Stimulated activated CD8-positive, alpha-beta memory T cell treated with anti-CD3 and anti-CD28 coated beads, Interleukin-4, amount 100 ng/mL, for 24 hours (primary cell): ENCODE measurements around the gene MAGEA9.
"Not testable (repeated sequence)": the region's sequence is repeated elsewhere in the genome, so short reads cannot be mapped to it uniquely, and the experiment has no call there.

Experiments
- DNase-seq: peaks from one replicate; pipeline ENCODE4 v3.0.0-alpha.2; 2020; ENCODE audit warnings: low read depth

Gene MAGEA9

DNA sequence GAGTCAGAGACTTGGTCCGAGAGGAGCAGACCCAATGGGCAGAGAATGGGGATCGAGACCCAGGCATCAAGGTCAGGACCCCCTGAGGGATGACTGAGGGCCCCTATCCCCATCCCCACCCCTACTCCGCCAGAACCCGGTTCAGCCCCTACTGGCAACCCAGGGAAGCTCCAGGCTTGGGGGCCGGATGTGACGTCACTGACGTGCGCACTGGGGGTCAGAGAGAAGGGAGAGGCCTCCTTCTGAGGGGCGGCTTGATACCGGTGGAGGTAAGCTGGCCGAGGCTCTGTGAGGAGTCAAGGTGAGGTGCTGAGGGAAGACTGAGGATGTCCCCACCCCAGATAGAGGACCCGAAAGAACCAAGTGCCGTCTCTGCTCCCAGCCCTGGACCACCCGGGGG is at the start of gene MAGEA9:
Gene MAGEA9 (plus strand): TSS at position 204 of the 400 bp plus-strand sequence. CDS start 4,281 bp downstream, outside the sequence.
- not testable (repeated sequence) for DNase-seq

DNA sequence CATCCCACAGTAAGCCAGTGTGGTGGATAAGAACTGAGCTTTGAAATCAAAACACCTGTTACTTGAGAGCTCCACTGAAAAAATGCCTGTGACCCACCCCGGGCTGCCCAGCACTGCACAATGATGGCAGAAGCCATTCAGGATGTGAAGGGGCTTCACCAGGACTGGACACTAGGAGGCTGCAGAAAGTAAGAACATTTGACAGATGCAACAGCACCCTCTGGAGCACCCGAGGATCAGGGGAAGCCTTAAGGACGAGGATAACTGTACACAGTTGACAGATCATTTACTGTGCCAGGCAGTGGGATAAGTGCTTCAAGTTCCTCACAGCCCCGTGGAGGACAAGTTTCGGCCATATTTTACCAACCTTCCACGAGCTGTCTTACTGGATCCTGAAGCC is 39.5 kb upstream of the MAGEA9 start:
- DNase-seq, result not testable (repeated sequence)

DNA sequence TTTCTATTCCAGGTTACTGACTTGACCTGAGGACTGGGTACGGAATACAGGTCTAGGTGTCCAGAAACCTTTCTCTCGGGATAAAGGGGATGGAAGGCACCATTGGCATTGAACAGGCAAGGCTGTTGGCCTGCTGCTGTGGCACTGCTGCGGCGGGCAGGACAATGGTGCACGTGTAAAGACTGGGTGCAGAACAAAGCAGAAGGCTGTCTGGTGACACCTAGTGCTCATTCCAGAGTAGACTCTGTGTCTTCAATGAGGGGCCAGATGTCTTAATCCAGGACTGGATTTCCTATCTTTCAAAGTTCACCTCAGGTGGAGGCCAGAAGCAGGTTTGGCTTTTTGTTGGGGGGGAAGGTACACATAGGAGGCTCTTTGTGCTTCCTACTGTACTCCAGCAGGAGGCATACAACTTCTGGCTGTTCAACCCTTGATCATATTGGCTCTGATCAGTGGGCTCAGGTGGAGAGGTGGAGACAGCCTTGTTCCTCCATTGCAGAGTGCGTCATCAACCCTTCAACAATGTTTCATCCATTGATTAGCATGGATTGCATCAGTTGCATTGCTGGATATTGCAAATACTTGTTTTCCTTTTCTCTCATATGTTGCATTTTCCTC is 35.2 kb upstream of the MAGEA9 start:
- DNase-seq, result not testable (repeated sequence)

DNA sequence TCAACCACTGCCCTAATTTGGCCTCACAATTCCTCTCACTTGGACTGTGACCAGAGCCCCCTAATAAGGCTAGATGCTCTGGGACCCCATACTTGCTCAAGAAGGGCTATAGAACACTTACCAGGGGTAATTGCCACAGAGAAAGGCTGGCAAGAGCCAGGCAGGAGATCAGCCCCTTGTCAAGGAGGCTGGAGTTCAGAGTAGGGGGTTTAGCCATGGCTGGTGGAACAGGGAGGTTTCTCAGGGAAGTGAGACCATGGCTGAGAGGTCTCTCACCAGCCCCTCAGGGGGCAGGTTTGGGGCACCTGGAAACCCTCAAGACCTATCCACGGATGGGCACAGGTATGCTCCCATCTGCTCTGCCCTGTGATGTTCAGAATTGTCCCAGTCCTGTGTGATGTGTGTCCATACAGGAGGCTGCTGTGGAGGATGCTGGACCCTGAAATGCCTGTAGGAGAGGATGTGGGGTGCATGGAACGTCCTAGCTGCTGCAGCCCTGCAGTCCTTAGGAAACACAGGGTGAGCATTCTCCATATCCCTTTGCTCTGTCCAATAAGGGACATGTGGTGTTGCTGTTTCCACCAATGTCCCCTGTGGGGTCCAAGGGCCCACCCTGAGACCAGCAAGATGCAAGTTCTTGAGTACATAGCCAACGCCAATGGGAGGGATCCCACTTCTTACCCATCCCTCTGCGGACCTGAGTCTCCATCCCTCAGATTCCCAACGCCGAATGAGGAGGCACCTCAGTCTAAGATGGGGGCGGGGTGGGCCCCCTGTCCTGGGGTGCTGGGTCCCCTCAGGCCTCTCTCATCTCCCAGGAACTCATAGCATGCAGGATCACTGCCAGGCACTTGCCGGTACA is 24.3 kb upstream of the MAGEA9 start:
- DNase-seq, result no peak

GRCh38 chrX:149758068-149758714 is 23.5 kb upstream of the MAGEA9 start:
- DNase-seq, result no peak

- DNase-seq, result not testable (repeated sequence)
These were observed 23.0 kb upstream of the MAGEA9 start for GRCh38 chrX:149758715-149759078.

GRCh38 chrX:149759824-149760223 is 21.9 kb upstream of the MAGEA9 start:
- no peak for DNase-seq

GRCh38 chrX:149760965-149761364 is 20.8 kb upstream of the MAGEA9 start:
- no peak for DNase-seq

DNA sequence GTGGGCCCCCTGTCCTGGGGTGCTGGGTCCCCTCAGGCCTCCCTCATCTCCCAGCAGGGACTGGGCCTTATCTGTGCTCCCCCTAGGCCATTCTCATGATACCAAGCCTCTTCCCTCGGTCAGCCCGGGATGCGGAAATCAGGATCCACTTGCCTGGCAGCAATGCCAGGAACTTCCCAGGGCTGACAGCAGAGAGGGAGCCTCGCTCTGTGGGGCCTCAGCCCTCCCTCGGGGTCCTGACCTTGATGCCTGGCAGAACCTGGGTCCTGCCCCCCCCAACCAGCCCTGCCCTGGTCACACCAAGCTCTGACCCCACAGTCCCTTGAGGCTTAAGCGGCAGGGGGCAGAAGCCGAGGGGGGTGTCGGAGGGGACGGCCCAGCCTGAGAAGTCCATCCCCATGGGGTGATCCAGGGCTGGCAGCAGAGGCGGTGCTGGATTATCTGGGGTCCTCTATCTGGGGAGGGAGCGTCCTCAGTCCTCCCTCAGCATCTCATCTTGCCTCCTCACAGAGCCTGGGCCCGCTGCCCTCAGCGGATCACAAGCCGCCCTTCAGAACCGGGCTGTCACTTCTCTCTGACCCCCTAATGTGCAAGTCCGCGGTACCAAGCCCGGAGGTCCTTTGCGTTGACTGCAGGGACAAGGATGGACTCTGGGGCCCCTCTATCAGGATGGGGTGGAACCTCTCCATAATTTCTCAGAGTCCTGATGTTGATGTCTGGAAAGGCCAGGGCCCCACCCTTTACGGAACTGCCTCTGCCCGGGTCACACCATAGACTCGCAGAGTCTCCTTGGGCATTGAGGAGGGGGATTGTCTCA is 19.7 kb upstream of the MAGEA9 start:
- not testable (repeated sequence) for DNase-seq

DNA sequence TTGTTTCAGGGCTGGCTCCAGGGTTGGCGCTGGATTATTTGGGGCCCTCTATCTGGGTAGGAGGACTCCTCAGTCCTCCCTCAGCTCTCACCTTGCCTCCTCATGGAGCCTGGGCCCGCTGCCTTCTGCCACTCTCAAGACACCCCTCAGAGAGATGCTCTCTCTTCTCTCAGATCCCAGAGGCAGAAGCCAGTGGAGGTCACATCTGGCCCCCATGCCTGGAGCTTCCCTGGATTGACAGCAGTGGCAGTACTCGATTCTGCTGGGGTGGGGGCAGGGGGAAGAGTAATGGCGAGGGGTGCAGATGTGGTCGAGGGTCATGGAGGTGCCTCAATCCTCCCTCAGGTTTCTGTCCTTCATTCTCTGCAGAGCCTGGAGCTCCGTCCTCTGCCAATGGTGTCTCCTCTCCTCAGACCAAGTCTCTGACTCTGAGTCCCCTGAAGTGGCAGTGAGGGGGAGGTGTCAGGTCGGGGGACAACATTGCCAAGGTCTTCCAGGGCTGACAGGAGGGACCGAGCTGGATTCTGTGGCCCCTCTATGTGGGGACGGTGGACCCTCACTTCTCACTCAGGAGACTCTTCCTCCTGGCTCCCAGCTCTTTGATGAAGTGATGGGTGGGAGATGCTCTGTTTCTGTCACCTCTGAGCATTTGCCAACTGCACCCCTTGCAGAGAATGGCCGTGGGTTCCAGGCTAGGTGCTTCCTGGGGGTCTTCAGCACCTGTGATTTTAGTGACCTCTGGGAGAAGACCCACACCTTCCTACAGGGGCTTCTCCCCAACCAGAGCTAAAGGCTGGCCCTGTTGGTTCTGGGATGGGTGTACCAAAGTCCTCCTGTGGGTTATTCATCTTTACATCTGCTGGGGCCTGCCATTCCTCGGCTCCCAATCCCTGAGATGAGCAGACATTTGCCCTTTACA is 18.8 kb upstream of the MAGEA9 start:
- no peak for DNase-seq

GRCh38 chrX:149770344-149770743 is 11.4 kb upstream of the MAGEA9 start:
- DNase-seq, result not testable (repeated sequence)

DNA sequence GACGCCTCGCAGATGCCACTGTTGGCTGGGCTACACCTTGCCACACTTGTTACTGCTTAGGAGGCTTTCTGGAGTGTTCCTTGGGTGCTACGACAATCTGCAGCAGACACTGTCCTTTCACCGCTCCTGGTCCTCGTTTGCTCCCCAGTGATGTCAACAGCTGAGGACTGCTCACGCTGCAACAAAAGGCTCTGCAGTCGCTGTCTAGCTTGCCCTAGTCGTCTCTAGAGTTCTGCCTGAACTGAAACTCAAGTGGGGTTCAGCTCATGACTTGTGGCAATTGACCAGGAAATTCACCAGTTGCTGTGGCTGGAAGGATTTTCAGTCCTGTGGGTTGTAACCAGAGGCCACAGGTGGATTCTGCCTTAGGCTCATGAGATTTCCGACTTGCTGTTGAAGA is 8.7 kb upstream of the MAGEA9 start:
- not testable (repeated sequence) for DNase-seq

DNA sequence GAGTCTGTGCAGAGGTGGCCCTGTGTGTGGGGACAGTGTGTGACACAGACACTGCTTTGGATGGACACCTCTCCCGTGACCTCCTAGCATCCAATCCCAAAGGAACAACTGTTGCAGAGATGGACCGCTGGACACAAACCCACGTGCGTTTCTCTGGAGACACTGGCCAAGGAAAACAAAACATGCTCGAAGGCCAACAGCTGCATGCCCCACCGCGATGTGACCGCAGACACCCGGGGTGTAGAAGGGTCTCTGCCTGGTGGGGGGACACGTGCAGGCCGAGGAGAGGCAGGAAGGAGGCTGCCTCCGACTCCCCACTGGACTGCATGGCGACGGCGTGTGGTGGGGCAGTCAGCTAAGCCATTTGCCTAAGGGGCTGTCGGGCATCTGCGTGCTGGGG is 8.0 kb upstream of the MAGEA9 start, which contains the start of gene HSFX1:
Gene HSFX1 (plus strand): TSS at position 301 of the 400 bp plus-strand sequence. CDS start 614 bp downstream, outside the sequence.
- DNase-seq, result not testable (repeated sequence)

DNA sequence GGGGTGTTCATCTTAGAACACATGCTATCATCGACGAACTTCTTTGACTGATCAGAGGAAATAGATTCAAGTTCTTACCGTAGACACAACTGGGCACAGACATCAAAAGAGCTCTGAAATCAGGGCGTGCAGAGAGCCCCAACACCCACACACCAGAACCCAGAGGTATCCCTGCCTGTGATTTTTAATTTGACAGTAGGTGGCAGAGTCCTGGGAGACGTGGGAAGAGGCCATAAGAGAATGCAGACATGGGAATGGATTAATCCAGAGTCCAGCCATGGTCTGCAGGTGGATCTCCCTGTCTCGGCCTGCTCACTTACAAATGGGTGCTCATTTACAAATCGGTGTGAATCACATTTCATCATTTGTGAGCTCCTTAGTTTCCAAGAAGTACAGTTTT is 3.7 kb upstream of the MAGEA9 start:
- DNase-seq, result not testable (repeated sequence)

- DNase-seq, result not testable (repeated sequence)
These were observed 13.8 kb downstream of the MAGEA9 start for GRCh38 chrX:149795531-149795930.

DNA sequence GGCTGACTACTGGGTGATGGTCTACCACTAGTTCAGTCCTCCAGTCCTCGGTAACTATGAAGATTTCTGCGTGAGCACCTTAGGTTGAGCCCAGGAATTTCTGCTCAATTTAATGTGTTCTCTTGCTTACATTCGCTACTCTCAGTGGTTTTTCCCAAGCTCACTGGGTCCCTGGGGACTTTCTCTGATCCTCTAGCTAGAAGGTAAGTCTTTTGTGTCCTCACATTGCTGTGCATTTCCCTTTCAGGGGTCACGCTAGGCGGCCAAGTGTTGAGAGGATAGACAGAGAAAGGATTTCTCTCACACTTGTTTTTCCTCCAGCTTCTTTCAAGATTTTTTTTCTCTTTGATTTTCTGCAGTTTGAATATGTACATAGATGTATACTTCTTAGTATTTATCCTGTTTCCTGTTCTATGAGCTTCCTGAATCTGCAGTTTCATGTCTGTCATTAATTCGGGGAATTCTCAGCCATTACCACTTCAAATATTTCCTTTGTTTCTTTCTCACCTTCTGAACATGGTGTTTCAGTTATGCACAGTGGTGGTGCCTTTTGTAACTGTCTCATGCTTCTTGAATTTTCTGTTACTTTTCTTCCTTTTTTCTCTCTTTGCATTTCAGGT is 17.5 kb downstream of the MAGEA9 start:
- DNase-seq, result no peak

DNA sequence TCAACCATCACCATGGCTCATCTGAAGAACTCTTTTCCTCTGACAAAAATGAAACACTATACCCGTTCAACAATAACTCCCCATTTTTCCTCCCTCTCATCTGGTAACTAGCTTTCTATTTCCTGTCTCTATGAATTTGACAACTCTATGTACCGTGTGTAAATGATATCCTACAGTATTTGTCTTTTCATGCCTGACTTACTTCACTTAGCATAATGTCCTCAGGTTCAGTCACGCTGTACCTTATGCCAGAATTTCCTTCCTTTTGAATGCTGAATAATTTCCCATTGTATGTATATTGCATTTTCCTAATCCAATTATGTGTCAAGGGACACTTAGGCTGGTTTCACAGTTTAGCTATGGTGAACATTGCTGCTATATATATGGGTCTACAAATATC is 18.2 kb downstream of the MAGEA9 start:
- no peak for DNase-seq

GRCh38 chrX:149803458-149804062 is 21.8 kb downstream of the MAGEA9 start:
- DNase-seq, result no peak

- DNase-seq, result no peak
These were observed 22.4 kb downstream of the MAGEA9 start for GRCh38 chrX:149804102-149804501.
